ENCODE measurements around the gene OR1D5.

GRCh38 chr17:3022197-3022596, 41.2 kb downstream of the OR1D5 start:
- TF ChIP-seq CTCF (IDR thresholded peaks at IDR 0.05; ENCODE audit: low read depth, low read length, missing input control) = no peak
- TF ChIP-seq, protein P1, sequence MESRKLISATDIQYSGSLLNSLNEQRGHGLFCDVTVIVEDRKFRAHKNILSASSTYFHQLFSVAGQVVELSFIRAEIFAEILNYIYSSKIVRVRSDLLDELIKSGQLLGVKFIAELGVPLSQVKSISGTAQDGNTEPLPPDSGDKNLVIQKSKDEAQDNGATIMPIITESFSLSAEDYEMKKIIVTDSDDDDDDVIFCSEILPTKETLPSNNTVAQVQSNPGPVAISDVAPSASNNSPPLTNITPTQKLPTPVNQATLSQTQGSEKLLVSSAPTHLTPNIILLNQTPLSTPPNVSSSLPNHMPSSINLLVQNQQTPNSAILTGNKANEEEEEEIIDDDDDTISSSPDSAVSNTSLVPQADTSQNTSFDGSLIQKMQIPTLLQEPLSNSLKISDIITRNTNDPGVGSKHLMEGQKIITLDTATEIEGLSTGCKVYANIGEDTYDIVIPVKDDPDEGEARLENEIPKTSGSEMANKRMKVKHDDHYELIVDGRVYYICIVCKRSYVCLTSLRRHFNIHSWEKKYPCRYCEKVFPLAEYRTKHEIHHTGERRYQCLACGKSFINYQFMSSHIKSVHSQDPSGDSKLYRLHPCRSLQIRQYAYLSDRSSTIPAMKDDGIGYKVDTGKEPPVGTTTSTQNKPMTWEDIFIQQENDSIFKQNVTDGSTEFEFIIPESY (IDR thresholded peaks at IDR 0.05) = no peak
- no peak for TF ChIP-seq YY1 (IDR thresholded peaks at IDR 0.05)
- no peak for TF ChIP-seq MAX (IDR thresholded peaks at IDR 0.05)
- TF ChIP-seq ATF3 (IDR thresholded peaks at IDR 0.05) = no peak
- no peak for TF ChIP-seq TAF1 (conservative IDR thresholded peaks at IDR 0.05)
- TF ChIP-seq REST (IDR thresholded peaks at IDR 0.05) = no peak
- TF ChIP-seq EGR1 (IDR thresholded peaks at IDR 0.05; ENCODE audit: low read depth in 2 of 2) = no peak

Data from liver (tissue), 3 donors.